Measurements from ENCODE around the gene HGF.

HGF gene

GRCh38 chr7:81714306-81714705, 55.5 kb downstream of the HGF start:
- DNase-seq, result no peak

- DNase-seq, result no peak
Observed at GRCh38 chr7:81710751-81711150, 59.1 kb downstream of the HGF start.

- DNase-seq, result no peak
Observed at GRCh38 chr7:81709836-81710235, 60.0 kb downstream of the HGF start.

GRCh38 chr7:81707966-81708365, 61.9 kb downstream of the HGF start:
- DNase-seq, result no peak

GRCh38 chr7:81707196-81707595, 62.7 kb downstream of the HGF start:
- DNase-seq, result no peak

GRCh38 chr7:81705206-81705605, 64.6 kb downstream of the HGF start:
- no peak for DNase-seq

- no peak for DNase-seq
Observed at GRCh38 chr7:81704595-81704994, 65.3 kb downstream of the HGF start.

GRCh38 chr7:81698965-81699364, 70.9 kb downstream of the HGF start:
- no peak for DNase-seq

- no peak for DNase-seq
Observed at GRCh38 chr7:81694711-81695110, 75.1 kb downstream of the HGF start.

GRCh38 chr7:81693894-81694293, 76.0 kb downstream of the HGF start:
- no peak for DNase-seq

GRCh38 chr7:81693080-81693479, 76.8 kb downstream of the HGF start:
- no peak for DNase-seq

GRCh38 chr7:81692146-81692905, 77.5 kb downstream of the HGF start:
- DNase-seq, result no peak

GRCh38 chr7:81691199-81691821, 78.5 kb downstream of the HGF start:
- no peak for DNase-seq

GRCh38 chr7:81690688-81691087, 79.2 kb downstream of the HGF start:
- no peak for DNase-seq

GRCh38 chr7:81690251-81690650, 79.6 kb downstream of the HGF start:
- DNase-seq, result no peak

- DNase-seq, result peak; percentile 26
Observed at GRCh38 chr7:81688622-81689411, 81.0 kb downstream of the HGF start.

GRCh38 chr7:81687062-81687461, 82.8 kb downstream of the HGF start:
- DNase-seq, result no peak

GRCh38 chr7:81685270-81685868, 84.5 kb downstream of the HGF start:
- DNase-seq, result no peak

- peak; percentile 80 for DNase-seq
Observed at GRCh38 chr7:81684514-81685269, 85.2 kb downstream of the HGF start.

GRCh38 chr7:81684033-81684432, 85.8 kb downstream of the HGF start:
- no peak for DNase-seq

- no peak for DNase-seq
Observed at GRCh38 chr7:81682873-81683272, 87.0 kb downstream of the HGF start.

GRCh38 chr7:81680120-81680519, 89.7 kb downstream of the HGF start:
- DNase-seq, result no peak

- DNase-seq, result no peak
Observed at GRCh38 chr7:81676813-81677212, 93.0 kb downstream of the HGF start.

Data from NCI-H2107 (cell line).